ENCODE results near the gene SLC47A1. TPM values are rescaled to one million over a fixed set of nuclear protein-coding genes. Genes with fewer than 3 reads are reported as not detected.
A peak's percentile ranks its signal among the peaks of the same experiment; 100 is the strongest.

The SLC47A1 gene
- total RNA-seq, 2 donors from 2014 or later, result 2.2 to 4.9 TPM

- Histone ChIP-seq H3K4me1 (peaks cover 0 to 15% of the 10 kb centered on the region in 2 donors), H3K4me3 (peak overlapping the region; percentile 39 to 61), H3K36me3 (no peaks in the 10 kb centered on the region), H3K9me3 (no peaks in the 10 kb centered on the region), H3K27me3 (no peaks in the 10 kb centered on the region), H3K27ac (no peak overlapping the region)
- DNase-seq (ENCODE audit: low spot score), result no peak
- no peak for TF ChIP-seq CTCF (IDR thresholded peaks at IDR 0.05)
Observed at GRCh38 chr17:19533036-19533717, 477 bp upstream of the SLC47A1 start.

GRCh38 chr17:19534562-19535149 lies 1.0 kb downstream of the SLC47A1 start:
- H3K4me1 ChIP-seq, result peaks cover 0 to 15% of the 10 kb centered on the region in 2 donors
- no peak overlapping the region for H3K27ac ChIP-seq
- DNase-seq (ENCODE audit: low spot score), result no peak
- H3K27me3 ChIP-seq, result no peaks in the 10 kb centered on the region
- H3K4me3 ChIP-seq, result peak overlapping the region in 1 of 2 donors; percentile 61
- no peaks in the 10 kb centered on the region for H3K9me3 ChIP-seq
- no peaks in the 10 kb centered on the region for H3K36me3 ChIP-seq
- no peak for TF ChIP-seq CTCF (IDR thresholded peaks at IDR 0.05)

GRCh38 chr17:19537111-19537510 lies 3.5 kb downstream of the SLC47A1 start:
- H3K27me3 ChIP-seq, result no peaks in the 10 kb centered on the region
- H3K4me1 ChIP-seq, result peaks cover 0 to 15% of the 10 kb centered on the region in 2 donors
- no peak for DNase-seq (ENCODE audit: low spot score)
- no peaks in the 10 kb centered on the region for H3K9me3 ChIP-seq
- no peaks in the 10 kb centered on the region for H3K36me3 ChIP-seq
- H3K4me3 ChIP-seq, result no peak overlapping the region
- no peak for TF ChIP-seq CTCF (IDR thresholded peaks at IDR 0.05)
- H3K27ac ChIP-seq, result no peak overlapping the region

- no peak overlapping the region for H3K4me3 ChIP-seq
- DNase-seq (ENCODE audit: low spot score), result no peak
Observed at GRCh38 chr17:19538095-19539039, 4.7 kb downstream of the SLC47A1 start.

GRCh38 chr17:19539040-19539399 lies 5.4 kb downstream of the SLC47A1 start:
- Histone ChIP-seq H3K4me1 (peaks cover 0 to 7% of the 10 kb centered on the region in 2 donors), H3K27ac (no peak overlapping the region), H3K27me3 (no peaks in the 10 kb centered on the region), H3K4me3 (no peak overlapping the region), H3K36me3 (no peaks in the 10 kb centered on the region), H3K9me3 (no peaks in the 10 kb centered on the region)
- TF ChIP-seq CTCF (IDR thresholded peaks at IDR 0.05), result no peak
- no peak for DNase-seq (ENCODE audit: low spot score)

More at GRCh38 chr17:19538095-19539039, 4.7 kb downstream of the SLC47A1 start:
- Histone ChIP-seq H3K27ac (no peak overlapping the region), H3K9me3 (no peaks in the 10 kb centered on the region), H3K4me1 (peaks cover 0 to 12% of the 10 kb centered on the region in 2 donors), H3K27me3 (no peaks in the 10 kb centered on the region), H3K36me3 (no peaks in the 10 kb centered on the region)
- no peak for TF ChIP-seq CTCF (IDR thresholded peaks at IDR 0.05)

All from right atrium auricular region (tissue), 2 donors.